Thyroid gland (tissue), 4 donors: ENCODE data around the gene SPEM3.

ENCODE experiments used
- CTCF ChIP-seq, 6 experiments: fragments of 200-600 bp in 3 of 6; fragments of 450-650 bp in 3 of 6; sonication (generic) in 3 of 6; IDR thresholded peaks; one replicate each; pipeline ENCODE4 v1.5.1; 2016 to 2019; ENCODE audit warnings: antibody characterized with exemption in 6 of 6, mild to moderate bottlenecking in 2 of 6, inconsistent platforms in 1 of 6, moderate library complexity in 1 of 6
- POLR2A ChIP-seq, 2 donors: fragments of 450-650 bp; IDR thresholded peaks; one replicate each; pipeline ENCODE4 v1.6.1; 2017; ENCODE audit warnings: antibody characterized with exemption in 2 of 2, mild to moderate bottlenecking in 2 of 2, moderate library complexity in 1 of 2

DNA sequence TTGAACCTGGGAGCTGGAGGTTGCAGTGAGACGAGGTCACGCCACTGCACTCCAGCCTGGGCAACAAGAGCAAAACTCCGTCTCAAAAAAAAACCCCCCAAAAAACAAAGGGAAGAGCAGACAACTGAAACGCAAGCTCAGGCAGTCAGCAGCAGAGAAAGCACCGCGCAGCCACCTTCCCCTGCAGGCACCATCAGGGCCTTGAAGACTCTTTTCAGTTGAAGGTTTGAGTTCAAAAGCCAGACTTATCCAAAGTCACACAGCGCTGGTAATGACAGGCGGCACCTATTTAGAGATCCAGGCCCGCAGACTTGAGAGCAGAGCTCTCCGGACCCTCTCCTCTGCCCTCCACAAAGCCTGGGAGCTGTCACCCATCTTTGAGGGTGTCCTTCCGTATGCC lies 39.6 kb downstream of the SPEM3 start:
- TF ChIP-seq CTCF (IDR thresholded peaks at IDR 0.05) (no peak), POLR2A (IDR thresholded peaks at IDR 0.05) (no peak)
